Astrocyte (in vitro differentiated cells and primary cell): Measurements from ENCODE around the gene FFAR2. TPM values are rescaled to one million over a fixed set of nuclear protein-coding genes. Genes with fewer than 3 reads are reported as not detected.

ENCODE experiments used
- DNase-seq: peaks from one replicate; pipeline ENCODE4 v3.0.0-alpha.2; 2010; ENCODE audit warnings: low read depth
- FAIRE-seq: peaks from 2 replicates; lab custom pipeline; 2011; peaks lifted over from hg19 to GRCh38; lab: Jason Lieb, UNC
- H2AFZ ChIP-seq: 2 replicates; pipeline ENCODE4 v1.6.0; 2012; ENCODE audit warnings: low read depth, low read length, inconsistent platforms
- H3K27ac ChIP-seq: 2 replicates; pipeline ENCODE4 v1.5.1; 2011; ENCODE audit warnings: low read depth, low read length, inconsistent platforms
- H3K27me3 ChIP-seq: 2 replicates; pipeline ENCODE4 v1.6.0; 2011; ENCODE audit warnings: low read length, inconsistent platforms; ENCODE audit not compliant: insufficient read depth
- H3K36me3 ChIP-seq: 2 replicates; pipeline ENCODE4 v1.5.1; 2011; ENCODE audit warnings: low read length, inconsistent platforms; ENCODE audit not compliant: insufficient read depth
- H3K4me1 ChIP-seq: 2 replicates; pipeline ENCODE4 v1.5.1; 2011; ENCODE audit warnings: low read length, inconsistent platforms; ENCODE audit not compliant: insufficient read depth
- H3K4me2 ChIP-seq: 2 replicates; pipeline ENCODE4 v1.6.0; 2012; ENCODE audit warnings: low read length, inconsistent platforms
- H3K4me3 ChIP-seq: 2 replicates; pipeline ENCODE4 v1.5.1; 2011; ENCODE audit warnings: low read depth, mild to moderate bottlenecking, low read length, inconsistent platforms; ENCODE audit not compliant: insufficient read depth
- H3K79me2 ChIP-seq: 2 replicates; pipeline ENCODE4 v1.6.0; 2012; ENCODE audit warnings: mild to moderate bottlenecking, low read length, inconsistent platforms; ENCODE audit not compliant: insufficient read depth
- H3K9ac ChIP-seq: 2 replicates; pipeline ENCODE4 v1.6.0; 2012; ENCODE audit warnings: mild to moderate bottlenecking, low read length, inconsistent platforms
- H3K9me3 ChIP-seq: 2 replicates; pipeline ENCODE4 v1.5.1; 2012; ENCODE audit warnings: low read depth, mild to moderate bottlenecking, low read length, inconsistent platforms; ENCODE audit not compliant: insufficient read depth
- H4K20me1 ChIP-seq: 2 replicates; pipeline ENCODE4 v1.6.0; 2012; ENCODE audit warnings: low read length, inconsistent platforms; ENCODE audit not compliant: insufficient read depth
- H3K27ac Mint-ChIP-seq: one replicate; pipeline ENCODE4 v1.8.0; 2021; ENCODE audit warnings: mild to moderate bottlenecking, mixed read lengths; ENCODE audit not compliant: unreplicated experiment
- H3K27me3 Mint-ChIP-seq: one replicate; pipeline ENCODE4 v1.8.0; 2021; ENCODE audit warnings: low read depth, mixed read lengths; ENCODE audit not compliant: unreplicated experiment
- H3K36me3 Mint-ChIP-seq: one replicate; pipeline ENCODE4 v1.8.0; 2021; ENCODE audit warnings: low read depth, mixed read lengths; ENCODE audit not compliant: unreplicated experiment
- H3K4me1 Mint-ChIP-seq: one replicate; pipeline ENCODE4 v1.8.0; 2021; ENCODE audit warnings: low read depth, mixed read lengths; ENCODE audit not compliant: unreplicated experiment
- H3K4me3 Mint-ChIP-seq: one replicate; pipeline ENCODE4 v1.8.0; 2021; ENCODE audit warnings: mild to moderate bottlenecking, moderate library complexity, mixed read lengths; ENCODE audit not compliant: unreplicated experiment
- H3K9me3 Mint-ChIP-seq: one replicate; pipeline ENCODE4 v1.8.0; 2021; ENCODE audit warnings: mild to moderate bottlenecking, mixed read lengths; ENCODE audit not compliant: unreplicated experiment
- EZH2 ChIP-seq: IDR thresholded peaks from 2 replicates; pipeline ENCODE4 v1.6.1; 2012; ENCODE audit warnings: mild to moderate bottlenecking, low read length, inconsistent platforms; ENCODE audit not compliant: insufficient read depth
- total RNA-seq: library from RNA; stranded (reverse); gene quantifications from 2 replicates; pipeline ENCODE4 v1.2.1, GENCODE V29; 2021
- TF ChIP-seq, protein P1 (sequence below): IDR thresholded peaks from 2 replicates; pipeline ENCODE4 v1.5.1; 2011; ENCODE audit warnings: low read depth, mild to moderate bottlenecking, inconsistent platforms, low read length, moderate library complexity; ENCODE audit not compliant: insufficient read depth

The FFAR2 gene
- total RNA-seq, 1 donor from 2014 or later: not detected

DNA sequence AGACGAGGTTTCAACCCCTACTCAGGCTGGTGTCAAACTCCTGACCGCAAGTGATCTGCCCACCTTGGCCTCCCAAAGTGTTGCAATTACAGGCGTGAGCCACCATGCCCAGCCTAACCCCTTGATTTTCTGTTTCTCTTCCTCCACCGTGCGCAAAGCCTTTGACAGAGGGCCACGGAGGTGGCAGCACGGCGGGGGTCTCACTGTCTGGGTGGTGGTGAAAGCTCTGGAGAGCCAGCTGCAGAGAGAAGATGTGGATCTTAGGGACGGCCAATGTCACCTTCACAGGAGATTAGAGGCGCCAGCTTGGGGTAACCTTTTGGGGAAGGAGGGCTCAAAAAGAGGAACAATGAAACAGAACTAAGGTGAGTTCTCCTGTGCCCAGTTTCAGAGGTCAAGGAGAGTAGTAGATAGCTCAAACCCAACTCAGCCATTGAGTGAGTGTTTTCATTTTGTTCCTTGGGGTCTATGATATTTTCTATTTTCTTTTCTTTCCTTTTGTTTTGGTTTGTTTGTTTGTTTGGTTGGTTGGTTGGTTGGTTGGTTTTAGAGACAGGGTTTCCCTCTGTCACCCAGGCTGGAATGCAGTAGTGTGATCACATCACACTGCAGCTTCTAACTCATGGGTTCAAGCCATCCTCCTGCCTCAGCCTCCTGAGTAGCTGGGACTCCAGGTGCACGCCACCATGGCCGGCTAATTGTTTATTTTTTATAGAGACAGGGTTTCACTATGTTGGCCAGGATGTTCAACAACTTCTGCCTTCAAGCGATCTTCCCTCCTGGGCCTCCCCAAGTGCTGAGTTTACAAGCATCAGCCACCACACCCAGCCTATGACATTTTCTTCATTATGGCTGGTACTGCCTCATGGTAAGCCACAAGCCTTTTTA lies 39.5 kb upstream of the FFAR2 start:
- Histone ChIP-seq H3K4me2 (no peak overlapping the region), H3K9ac (no peak overlapping the region), H3K27me3 (no peaks in the 10 kb centered on the region), H3K27ac (no peak overlapping the region), H3K4me1 (no peaks in the 10 kb centered on the region), H2AFZ (no peak overlapping the region), H3K4me3 (no peak overlapping the region), H3K9me3 (no peaks in the 10 kb centered on the region), H4K20me1 (no peaks in the 10 kb centered on the region), H3K36me3 (no peaks in the 10 kb centered on the region), H3K79me2 (no peaks in the 10 kb centered on the region)
- Mint-ChIP-seq H3K9me3 (peaks cover 10% of the 10 kb centered on the region), H3K27me3 (peaks cover 22% of the 10 kb centered on the region), H3K4me3 (no peak overlapping the region), H3K36me3 (no peaks in the 10 kb centered on the region), H3K27ac (no peak overlapping the region), H3K4me1 (peaks cover 9% of the 10 kb centered on the region)
- FAIRE-seq (no peak), DNase-seq (no peak)
- TF ChIP-seq EZH2: no peak
- TF ChIP-seq, protein P1, sequence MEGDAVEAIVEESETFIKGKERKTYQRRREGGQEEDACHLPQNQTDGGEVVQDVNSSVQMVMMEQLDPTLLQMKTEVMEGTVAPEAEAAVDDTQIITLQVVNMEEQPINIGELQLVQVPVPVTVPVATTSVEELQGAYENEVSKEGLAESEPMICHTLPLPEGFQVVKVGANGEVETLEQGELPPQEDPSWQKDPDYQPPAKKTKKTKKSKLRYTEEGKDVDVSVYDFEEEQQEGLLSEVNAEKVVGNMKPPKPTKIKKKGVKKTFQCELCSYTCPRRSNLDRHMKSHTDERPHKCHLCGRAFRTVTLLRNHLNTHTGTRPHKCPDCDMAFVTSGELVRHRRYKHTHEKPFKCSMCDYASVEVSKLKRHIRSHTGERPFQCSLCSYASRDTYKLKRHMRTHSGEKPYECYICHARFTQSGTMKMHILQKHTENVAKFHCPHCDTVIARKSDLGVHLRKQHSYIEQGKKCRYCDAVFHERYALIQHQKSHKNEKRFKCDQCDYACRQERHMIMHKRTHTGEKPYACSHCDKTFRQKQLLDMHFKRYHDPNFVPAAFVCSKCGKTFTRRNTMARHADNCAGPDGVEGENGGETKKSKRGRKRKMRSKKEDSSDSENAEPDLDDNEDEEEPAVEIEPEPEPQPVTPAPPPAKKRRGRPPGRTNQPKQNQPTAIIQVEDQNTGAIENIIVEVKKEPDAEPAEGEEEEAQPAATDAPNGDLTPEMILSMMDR: no peak

DNA sequence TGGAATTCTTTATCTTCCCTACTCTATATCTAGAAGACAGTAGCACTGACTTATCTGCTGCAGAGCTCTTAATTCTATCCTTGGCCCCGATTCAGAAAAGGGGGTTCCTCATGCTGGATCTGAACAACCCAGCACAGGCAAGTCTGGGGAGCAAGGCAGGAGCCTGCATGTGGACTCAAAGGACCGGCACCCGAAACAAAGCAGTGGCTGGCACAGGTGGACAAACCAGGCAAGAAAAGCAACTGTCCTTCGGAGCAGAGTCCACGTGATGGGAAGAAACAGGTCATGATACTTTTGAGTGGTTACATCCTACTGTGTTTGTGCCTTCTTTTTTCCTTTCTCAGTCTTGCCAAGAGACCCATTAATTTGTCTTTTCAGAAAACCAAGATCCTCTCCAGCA lies 38.9 kb upstream of the FFAR2 start:
- peaks cover 9% of the 10 kb centered on the region for H3K4me1 Mint-ChIP-seq
- DNase-seq: no peak
- Histone ChIP-seq H3K36me3 (no peaks in the 10 kb centered on the region), H4K20me1 (no peaks in the 10 kb centered on the region), H3K9me3 (no peaks in the 10 kb centered on the region), H2AFZ (no peak overlapping the region), H3K27me3 (no peaks in the 10 kb centered on the region), H3K4me3 (no peak overlapping the region), H3K4me1 (no peaks in the 10 kb centered on the region), H3K79me2 (no peaks in the 10 kb centered on the region), H3K9ac (no peak overlapping the region), H3K27ac (no peak overlapping the region), H3K4me2 (no peak overlapping the region)
- no peak overlapping the region for H3K4me3 Mint-ChIP-seq
- H3K27me3 Mint-ChIP-seq: peaks cover 27% of the 10 kb centered on the region
- no peaks in the 10 kb centered on the region for H3K36me3 Mint-ChIP-seq
- H3K9me3 Mint-ChIP-seq: peaks cover 10% of the 10 kb centered on the region
- TF ChIP-seq, protein P1: no peak
- no peak for TF ChIP-seq EZH2
- FAIRE-seq: no peak
- H3K27ac Mint-ChIP-seq: no peak overlapping the region

DNA sequence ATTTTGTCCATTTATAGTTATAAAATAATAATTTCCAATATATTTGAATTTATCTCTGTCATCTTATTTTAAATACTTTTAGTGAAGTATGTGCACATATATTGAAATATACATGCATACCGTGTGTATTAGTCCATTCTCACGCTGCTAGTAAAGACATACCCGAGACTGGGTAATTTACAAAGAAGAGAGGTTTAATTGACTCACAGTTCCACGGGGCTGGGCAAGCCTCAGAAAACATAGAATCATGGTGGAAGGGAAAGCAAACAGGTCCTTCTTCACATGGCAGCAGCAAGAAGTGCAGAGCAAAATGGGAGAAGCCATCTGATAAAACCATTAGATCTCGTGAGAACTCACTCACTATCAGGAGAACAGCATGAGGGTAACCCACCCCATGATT lies 37.6 kb upstream of the FFAR2 start:
- peaks cover 32% of the 10 kb centered on the region for H3K27me3 Mint-ChIP-seq
- H3K36me3 ChIP-seq: no peaks in the 10 kb centered on the region
- FAIRE-seq (no peak), DNase-seq (no peak)
- no peaks in the 10 kb centered on the region for H3K36me3 Mint-ChIP-seq
- no peak overlapping the region for H3K4me2 ChIP-seq
- H3K27ac Mint-ChIP-seq: no peak overlapping the region
- H3K9me3 ChIP-seq: no peaks in the 10 kb centered on the region
- no peak overlapping the region for H3K27ac ChIP-seq
- no peaks in the 10 kb centered on the region for H4K20me1 ChIP-seq
- no peaks in the 10 kb centered on the region for H3K27me3 ChIP-seq
- no peaks in the 10 kb centered on the region for H3K79me2 ChIP-seq
- no peak overlapping the region for H3K4me3 Mint-ChIP-seq
- H3K9me3 Mint-ChIP-seq: peaks cover 6% of the 10 kb centered on the region
- H2AFZ ChIP-seq: no peak overlapping the region
- H3K4me3 ChIP-seq: no peak overlapping the region
- no peaks in the 10 kb centered on the region for H3K4me1 Mint-ChIP-seq
- TF ChIP-seq EZH2: no peak
- TF ChIP-seq, protein P1: no peak
- no peak overlapping the region for H3K9ac ChIP-seq
- H3K4me1 ChIP-seq: no peaks in the 10 kb centered on the region
